HG03521 (cell line): ENCODE data around the gene PHLDB1.

Experiments
- ATAC-seq: cut with Tn5 transposase; IDR thresholded peaks from one replicate; pipeline ENCODE4 v1.9.1; 2021; ENCODE audit warnings: mild to moderate bottlenecking, moderate library complexity; ENCODE audit not compliant: unreplicated experiment

PHLDB1 gene

DNA sequence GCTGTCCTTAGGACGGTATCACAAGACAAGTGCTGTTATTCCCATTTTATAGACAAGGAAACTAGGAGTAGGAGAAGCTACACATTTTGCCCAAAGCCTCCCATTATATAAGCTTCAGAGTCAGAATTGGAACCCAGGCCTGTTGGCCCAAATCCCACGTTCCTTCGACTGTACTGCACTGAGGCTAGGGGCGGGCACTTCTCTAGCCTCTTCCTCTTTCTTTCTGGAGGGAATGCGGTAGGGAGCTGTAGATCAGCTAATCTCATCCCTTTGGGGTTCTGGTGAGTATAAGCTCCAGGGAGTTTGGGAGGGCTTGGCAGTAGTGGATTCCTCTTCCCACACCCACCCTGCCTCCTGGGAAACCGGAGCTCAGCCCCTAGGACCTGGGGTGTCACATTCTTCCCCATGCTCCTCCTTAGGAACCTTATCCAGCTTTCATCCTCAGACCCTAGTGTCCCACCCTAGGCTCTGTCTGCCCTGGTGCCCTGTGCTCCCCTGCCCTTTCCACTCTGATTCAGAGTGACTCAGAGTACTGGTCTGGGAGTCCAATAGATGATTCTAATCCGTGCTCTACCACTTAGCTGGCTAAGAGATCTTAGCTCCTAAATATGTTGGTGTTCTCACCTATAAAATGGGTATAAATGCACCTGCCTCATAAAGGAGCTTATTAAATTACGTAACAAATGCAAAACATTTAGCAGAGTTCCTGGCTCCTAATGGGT, 29.3 kb downstream of the PHLDB1 start:
- ATAC-seq = no peak

DNA sequence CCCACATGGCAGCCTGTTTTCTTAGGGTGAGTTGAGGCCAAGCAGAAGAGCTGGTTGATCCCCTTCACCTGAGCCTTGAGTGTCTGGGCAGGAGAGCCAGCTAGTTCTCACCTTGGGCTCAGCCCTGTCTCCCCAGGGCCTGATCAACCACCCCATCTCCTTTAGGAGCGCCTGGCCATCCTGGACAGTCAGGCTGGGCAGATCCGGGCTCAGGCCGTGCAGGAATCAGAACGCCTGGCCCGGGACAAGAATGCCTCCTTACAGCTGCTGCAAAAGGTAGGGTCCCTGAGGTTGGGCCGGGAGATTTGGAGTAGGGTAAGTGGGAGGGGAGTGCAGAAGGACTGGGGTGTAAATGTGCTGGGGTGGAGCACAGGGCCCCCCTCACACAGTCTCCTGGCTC, 31.3 kb downstream of the PHLDB1 start:
- no peak for ATAC-seq

DNA sequence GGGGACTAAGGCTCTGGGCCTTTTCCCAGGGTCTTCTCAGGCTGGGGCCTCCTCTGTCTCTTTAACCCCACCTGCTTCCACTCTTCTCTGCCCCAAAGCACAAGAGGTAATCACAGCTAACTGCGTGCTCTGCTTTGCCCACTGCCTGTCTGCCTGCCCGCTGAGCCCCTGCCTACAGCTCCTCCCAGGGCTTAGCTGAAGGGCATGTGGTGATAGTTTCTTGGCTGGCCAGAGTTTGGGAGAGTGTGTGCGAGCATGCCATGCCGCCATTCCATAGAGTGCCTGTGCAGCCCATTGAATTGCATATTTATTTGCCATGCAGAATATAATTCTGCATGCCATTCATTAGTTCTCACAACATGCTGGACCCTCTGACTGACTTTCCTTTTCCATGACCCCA, 32.5 kb downstream of the PHLDB1 start:
- no peak for ATAC-seq

DNA sequence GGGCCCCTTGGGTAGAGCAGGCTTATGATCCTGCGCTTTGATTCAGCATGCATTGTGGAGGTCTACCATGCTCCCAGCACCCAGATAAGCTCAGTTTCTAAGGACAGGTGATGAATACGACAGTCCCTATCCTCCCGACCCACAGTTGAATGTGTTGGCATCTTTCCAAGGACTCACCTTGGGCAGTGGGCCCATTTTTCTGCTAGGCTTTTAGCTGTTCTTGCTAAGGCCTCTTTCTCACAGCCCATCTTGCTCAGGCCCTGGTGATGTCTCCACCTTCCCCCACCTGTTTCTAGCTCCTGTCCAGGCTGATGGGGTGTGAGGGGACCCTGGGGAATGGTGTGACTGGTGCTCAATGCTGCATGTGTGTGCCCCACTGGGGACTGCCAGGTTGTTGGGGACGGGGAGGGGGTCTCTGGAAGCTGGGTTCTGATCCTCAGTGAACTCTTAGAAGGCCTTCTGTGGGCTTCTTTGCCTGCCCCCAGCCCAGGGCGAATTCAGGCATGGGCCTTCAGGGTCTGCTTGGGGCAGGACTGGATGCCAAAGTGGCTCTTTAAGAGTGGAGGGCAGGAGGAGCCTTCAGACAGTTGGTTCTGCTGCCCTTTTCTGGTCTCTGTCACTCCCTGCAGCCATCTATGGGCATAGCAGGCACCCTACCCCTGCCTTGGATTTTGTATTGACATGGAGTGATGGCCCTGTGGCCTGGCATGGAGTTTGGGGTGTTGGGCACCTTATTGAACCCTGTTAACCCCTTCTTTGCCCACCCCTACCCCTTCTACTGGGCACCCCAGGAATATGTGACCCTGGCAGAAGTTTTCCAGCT, 33.1 kb downstream of the PHLDB1 start:
- no peak for ATAC-seq

DNA sequence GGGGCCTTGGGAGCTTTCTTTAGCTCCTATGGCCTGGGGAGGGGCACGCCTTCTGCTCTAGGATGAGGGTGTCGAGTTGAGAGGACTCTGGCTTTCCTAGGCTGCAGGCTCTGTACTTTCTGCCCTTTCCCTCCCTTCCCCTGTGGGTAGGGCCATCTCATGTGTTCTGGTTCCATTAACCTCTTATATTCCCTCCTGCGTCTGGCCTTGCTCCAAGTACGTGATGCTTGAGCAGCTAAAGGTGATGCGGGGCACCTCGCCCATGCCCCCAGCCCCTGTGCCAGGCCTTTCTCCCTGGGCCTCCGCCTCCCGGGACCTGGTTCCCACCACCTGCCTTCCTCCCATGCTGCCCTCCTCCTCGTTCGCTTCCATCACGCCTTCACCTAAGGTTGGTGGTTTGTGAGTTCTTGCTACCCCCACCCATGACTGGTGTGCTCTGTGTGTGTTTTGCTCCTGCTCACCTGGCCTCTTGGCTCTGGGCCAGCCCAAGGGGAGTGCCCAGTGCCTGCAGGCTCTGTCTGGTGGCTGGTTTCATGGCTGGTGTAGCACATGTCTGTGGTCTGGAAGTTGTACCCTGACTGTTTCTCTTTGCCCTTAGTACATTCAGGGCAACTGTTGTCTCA, 34.1 kb downstream of the PHLDB1 start:
- ATAC-seq = no peak

DNA sequence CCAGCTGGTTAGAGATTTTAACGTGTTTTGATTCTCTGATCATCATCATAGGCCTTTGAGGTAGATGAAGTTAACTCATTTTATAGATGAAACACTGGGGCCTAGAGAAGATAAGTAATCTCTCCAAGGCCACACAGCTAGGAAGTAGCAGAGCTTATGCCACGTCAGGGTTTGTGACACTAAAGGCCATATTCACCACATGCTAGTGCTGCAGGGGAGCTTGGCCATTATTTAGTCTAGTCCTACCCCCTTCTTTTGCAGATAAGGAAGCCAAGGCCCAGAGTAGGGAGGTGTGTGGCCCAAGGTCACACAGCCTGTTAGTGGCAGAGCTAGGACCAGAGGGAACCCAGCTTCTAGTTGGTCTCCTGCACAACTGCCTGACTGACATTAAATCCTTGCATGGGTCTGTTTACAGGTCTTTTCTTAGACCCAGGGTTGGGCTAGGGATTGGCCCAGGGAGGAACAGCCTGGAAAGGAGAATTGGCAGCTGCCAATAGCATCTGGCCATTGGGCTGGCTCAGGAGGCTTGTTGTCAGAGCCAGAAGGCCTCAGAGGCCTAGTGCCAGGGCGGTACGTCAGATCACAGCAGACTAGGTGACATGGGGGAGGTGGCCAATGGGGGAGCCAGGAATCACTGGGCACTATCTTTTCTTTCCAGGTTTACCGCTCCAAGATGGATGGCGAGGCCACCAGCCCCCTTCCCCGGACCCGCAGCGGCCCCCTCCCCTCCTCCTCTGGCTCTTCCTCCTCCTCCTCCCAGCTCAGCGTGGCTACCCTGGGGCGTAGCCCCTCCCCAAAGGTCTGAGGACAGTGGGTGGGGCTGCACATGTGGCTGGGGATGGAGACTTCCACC, 36.0 kb downstream of the PHLDB1 start:
- no peak for ATAC-seq

DNA sequence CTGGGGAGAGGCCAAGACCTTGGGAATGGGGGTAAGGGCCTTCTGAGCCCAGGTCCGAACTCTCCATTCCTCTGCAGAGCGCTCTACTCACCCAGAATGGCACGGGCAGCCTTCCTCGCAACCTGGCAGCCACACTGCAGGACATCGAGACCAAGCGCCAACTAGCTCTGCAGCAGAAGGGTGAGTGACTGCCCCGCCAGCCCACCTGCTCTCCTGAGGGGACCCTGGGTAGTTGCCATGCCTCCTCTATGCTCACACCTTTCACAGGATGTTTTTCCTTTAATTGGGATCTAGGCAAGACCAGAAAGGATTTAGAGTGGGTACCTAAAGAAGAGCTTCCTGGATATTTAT, 36.6 kb downstream of the PHLDB1 start:
- ATAC-seq = no peak

DNA sequence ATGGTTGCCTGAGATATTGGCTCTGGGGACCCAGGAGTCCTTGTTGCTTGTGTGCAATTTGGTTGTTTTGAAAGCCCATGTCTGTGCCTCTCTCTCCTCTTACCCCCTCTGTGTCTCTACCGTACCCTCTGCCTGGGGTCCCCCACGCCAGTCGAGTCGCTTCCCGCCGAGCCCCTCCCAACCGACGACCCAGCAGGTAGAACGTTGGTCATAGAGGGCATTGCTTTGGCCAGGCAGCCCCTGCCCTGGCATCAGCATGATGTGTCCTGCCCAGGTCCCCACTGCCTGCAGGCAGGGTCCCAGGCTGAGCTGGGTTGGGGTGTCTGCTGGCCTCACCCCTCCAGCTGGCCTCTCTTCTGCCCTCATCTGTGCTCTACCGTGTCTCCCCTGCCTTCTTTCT, 37.1 kb downstream of the PHLDB1 start:
- ATAC-seq = no peak

DNA sequence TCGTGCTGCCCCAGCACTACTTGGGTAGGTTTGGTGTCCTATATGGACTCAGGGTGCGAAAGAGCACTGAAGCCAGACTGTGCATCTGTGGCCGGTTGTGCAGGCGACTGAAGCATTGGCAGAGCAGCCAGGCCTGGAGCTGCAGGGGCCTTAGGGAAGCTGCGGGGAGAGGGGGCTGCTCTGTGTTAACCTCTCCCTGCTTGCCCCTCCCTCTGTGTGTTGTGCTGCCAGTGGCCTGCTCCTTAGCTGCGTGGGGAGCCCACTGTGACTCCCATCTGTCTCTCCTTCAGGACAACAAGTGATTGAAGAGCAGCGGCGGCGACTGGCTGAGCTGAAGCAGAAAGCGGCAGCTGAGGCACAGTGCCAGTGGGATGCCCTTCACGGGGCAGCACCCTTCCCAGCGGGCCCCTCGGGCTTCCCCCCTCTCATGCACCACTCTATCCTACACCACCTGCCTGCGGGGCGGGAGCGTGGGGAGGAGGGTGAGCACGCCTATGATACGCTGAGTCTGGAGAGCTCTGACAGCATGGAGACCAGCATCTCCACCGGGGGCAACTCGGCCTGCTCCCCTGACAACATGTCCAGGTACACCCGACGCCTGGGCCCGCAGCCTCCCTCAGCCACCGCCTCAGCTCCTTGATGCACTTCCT, 37.8 kb downstream of the PHLDB1 start:
- no peak for ATAC-seq

DNA sequence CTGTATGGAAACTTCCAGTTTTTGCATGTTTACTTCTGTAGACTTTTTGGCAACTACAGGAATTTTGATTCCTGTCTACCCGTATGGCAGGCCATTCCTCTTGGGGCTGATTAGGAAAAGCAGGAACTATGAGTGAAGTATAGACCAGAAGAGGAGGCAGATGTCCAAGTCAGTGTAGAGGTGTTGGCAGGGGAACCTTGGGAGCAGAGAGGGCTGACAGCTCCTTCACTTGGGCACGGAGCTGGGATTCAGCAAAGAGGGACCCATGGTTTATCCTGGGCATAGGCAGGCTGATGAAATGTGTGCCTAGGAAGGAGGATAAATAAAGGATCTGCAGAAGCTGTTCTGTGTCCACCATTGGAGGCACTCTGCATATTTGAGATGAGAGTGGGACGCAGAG, 39.0 kb downstream of the PHLDB1 start:
- no peak for ATAC-seq

DNA sequence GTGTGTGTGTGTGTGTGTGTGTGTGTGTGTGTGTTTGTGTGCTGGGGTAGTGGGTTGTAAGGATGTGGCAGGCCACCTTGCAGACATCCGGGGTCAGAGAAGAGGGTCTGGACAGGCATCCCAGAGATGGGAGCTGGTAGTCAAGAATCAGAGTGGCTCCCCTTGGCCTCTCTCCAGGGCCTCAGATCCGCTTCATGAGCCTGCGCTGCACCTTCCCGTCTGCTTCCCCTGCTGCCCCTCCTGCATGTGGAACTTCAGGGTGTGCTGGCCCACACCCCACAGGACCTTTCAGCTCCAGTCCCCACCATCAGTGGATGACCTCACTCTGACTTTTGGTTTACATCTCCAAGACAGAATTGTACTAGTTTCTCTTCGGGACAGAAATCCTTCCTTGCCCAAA, 40.9 kb downstream of the PHLDB1 start:
- ATAC-seq = no peak

DNA sequence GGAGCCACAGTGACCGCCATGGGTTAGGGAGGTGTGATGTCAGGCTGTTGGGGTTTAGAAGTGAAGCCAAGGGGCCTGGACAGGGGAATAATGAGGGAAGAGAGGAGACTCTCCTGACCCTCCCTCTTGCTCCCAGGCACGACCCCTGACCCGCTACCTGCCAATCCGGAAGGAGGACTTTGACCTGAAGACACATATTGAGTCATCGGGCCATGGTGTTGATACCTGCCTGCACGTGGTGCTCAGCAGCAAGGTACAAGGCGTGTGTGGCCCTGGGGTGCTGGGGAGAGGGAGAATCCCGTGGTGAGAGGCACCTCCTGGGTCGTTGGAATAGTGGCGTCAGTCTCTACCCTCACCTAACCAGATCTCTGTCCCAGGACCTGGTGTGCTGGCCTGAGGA, 42.5 kb downstream of the PHLDB1 start:
- ATAC-seq = no peak

DNA sequence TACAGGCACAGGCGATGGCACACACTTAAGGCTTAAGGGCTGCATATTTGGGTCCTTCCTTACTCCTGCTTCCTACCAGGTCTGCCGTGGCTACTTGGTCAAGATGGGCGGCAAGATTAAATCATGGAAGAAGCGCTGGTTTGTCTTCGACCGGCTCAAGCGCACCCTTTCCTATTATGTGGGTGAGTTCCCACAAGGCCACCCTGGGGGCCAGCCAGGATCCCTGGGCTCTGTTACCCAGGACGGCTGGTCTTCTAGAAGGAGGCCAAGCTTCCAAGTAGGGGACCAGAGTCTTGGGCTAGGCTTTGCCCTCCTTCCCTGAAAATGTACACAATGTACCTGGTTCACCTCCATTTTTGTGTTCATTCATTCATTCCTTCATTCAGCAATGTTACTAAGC, 43.0 kb downstream of the PHLDB1 start:
- ATAC-seq = no peak

DNA sequence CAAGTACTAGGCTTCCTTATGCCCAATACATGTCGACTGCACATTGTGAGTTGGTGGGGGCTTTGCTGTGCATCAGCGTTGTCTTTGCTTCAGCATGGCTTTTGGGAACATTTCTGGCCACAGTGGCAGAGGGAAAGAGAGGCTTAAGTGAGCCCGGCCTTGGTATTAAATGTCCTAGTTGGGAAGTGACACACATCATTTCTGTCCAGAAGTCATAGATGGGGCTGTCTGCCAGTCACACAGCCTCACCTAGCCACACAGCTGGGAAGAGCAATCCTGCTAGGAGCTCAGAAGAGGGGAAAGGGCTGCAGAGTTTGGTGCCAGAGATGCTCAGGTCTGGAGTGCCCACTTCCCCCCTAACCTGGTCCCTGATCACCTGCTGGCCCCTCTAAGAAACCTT, 44.4 kb downstream of the PHLDB1 start:
- ATAC-seq = no peak

DNA sequence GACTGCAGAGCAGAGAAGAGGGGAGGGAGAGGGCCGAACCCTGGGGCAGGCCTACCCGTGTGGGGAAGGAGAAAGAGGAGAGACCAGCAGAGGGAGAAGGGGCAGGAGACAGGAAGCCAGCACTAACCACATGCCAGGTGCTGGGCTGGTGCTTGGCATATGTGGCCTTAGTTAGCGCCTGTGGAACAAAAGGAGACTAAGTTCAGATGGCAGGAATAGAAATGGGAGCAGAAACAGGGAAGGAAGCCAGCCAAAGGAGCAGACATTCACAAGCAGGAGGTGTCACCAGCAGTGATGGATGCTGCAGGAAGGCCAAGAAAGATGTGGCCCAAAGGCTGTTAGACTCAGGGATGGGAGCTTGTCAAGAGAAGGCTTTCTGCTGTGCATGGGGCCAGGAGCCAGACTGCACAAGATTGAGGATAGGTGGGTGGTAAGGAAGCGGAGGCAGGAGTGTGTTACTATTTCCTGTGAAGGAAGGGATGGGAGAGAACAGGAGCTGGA, 45.3 kb downstream of the PHLDB1 start:
- ATAC-seq = no peak

DNA sequence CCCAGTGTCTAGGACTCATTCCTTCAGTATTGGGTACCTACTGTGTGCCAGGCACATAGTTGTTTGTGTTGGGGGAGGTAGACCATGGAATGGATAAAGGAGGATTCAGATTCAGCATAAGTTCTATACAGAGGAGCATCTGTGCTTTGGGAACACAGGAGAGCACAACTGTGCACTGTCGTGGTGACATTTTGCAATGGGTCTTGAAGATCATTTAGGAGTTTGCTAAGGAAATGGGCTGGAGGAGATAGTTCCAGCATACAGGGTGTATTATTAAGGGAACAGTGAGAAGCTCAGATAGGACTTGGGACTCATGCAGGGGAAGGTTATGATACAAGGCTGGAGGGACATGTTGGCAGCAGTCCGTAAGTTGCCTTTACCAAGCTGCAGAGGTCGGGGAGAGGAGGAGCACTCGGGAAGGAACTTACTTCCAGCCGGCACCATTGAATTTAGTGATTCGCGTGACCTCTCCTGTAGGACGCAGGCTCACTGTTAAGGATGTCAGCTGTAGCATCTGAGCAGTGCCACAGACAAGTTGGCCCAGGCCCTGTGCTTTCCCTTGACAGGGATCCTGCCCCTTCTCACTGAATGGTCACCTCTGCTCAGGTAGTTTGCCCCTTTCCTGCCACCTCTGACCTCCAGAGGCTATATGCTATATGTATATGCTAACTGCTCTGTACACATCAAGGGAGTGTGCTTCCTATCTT, 46.4 kb downstream of the PHLDB1 start:
- no peak for ATAC-seq

DNA sequence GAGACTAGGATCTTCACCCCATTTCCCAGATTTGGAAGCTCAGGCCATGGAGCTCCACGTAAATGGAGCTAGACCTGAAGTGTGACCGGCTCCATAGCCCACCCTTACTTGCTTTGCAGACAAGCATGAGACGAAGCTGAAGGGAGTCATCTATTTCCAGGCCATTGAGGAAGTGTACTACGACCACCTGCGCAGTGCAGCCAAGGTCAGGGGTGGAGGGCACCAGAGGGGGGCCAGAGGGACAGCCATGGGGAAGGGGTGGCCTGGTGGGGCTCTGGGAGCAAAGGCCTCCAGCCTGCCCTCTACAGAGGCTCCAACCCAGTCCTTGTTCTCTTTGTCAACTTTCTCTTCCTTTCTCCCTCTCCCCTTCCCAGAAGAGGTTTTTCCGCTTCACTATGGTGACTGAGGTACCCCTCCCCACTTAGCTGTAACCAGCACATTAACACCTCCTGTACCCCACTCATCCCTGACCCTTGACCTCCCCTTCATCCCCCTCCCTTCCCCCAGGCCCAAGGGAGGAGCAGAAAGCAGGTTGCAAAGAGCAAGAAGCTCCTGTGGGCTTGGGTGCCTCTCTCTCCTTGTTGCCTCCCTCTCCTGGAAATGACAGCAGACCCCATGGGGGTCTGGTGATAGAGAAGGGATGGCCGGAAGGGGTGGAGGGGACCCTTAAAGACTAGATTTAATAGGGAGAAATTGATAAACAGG, 48.2 kb downstream of the PHLDB1 start:
- ATAC-seq = no peak

DNA sequence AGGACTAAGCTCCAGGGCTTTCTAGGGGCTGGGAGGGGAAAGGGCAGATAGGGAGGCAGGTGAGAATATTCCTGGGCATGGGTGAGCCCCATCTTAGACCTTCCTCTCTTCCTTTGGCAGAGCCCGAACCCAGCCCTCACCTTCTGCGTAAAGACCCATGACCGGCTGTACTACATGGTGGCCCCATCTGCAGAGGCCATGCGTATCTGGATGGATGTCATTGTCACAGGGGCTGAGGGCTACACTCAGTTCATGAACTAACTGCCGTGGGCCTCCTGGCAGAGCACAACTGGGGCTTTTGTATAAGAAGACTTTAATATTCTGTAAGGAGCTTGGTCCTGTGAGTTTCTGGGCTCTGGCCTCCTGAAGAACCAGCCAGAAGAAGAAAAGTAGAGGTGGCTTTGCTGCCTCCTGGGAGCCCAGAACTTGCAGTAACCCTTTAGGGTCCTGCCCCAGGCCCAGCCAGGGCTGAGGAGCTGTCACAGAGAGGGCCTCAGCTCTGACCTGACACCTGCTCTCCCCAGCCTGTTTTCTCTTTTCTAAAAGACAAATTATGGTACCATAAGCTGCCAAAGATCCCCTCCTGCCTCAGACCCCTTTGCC, 49.2 kb downstream of the PHLDB1 start:
- no peak for ATAC-seq

DNA sequence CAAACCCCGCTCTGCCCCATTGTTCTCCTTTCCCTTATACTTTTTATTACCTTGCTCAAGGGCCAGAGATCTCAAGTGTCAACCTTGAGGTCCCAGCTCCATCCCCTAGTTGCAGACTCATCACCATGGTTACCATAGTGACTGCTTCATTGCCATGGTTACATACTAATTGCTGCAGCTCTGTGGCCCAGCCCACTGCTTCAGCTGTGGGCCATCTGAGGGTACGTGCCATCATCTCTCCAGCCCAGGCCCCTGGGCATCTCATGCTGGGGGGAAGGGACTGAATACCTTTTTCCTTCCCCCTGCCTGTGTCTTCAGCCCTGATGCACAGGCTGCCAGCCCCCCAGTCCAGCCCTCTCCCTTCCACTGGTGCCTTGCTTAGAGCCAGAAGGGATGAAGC, 49.8 kb downstream of the PHLDB1 start:
- no peak for ATAC-seq
